Neural progenitor cell (in vitro differentiated cells): ENCODE results near the gene CCND3. TPM values are rescaled to one million over a fixed set of nuclear protein-coding genes. Genes with fewer than 3 reads are reported as not detected.
A peak's percentile ranks its signal among the peaks of the same experiment; 100 is the strongest.

Experiments
- DNase-seq: peaks from one replicate; pipeline ENCODE4 v3.0.0-alpha.2; 2016; ENCODE audit warnings: low spot score
- H2AFZ ChIP-seq: fragments of 200-600 bp; sonication (generic); replicated peaks from 2 replicates; pipeline ENCODE4 v1.6.1; 2016; ENCODE audit warnings: antibody characterized with exemption
- H3F3A ChIP-seq: fragments of 200-600 bp; sonication (generic); 2 replicates; pipeline ENCODE4 v1.6.1; 2016; ENCODE audit warnings: antibody characterized with exemption, low read depth
- H3K27ac ChIP-seq: fragments of 200-600 bp; sonication (generic); 2 replicates; pipeline ENCODE4 v1.5.1; 2016; ENCODE audit warnings: mild to moderate bottlenecking
- H3K27me3 ChIP-seq: fragments of 200-600 bp; sonication (generic); 2 replicates; pipeline ENCODE4 v1.6.1; 2016; ENCODE audit warnings: mild to moderate bottlenecking, moderate library complexity
- H3K36me3 ChIP-seq: fragments of 200-600 bp; sonication (generic); 2 replicates; pipeline ENCODE4 v1.5.1; 2016
- H3K4me1 ChIP-seq: fragments of 200-600 bp; sonication (generic); 2 replicates; pipeline ENCODE4 v1.6.1; 2016; ENCODE audit warnings: mixed run types
- H3K4me2 ChIP-seq: fragments of 200-600 bp; sonication (generic); 2 replicates; pipeline ENCODE4 v1.6.1; 2016
- H3K4me3 ChIP-seq: fragments of 200-600 bp; sonication (generic); 2 replicates; pipeline ENCODE4 v1.5.1; 2016
- H3K79me2 ChIP-seq: fragments of 200-600 bp; sonication (generic); 2 replicates; pipeline ENCODE4 v1.6.1; 2016; ENCODE audit warnings: low read depth
- H3K9ac ChIP-seq: fragments of 200-600 bp; sonication (generic); 2 replicates; pipeline ENCODE4 v1.6.1; 2016
- H3K9me3 ChIP-seq: fragments of 200-600 bp; sonication (generic); 2 replicates; pipeline ENCODE4 v1.5.1; 2016; ENCODE audit warnings: low read depth
- H4K20me1 ChIP-seq: fragments of 200-600 bp; sonication (generic); 2 replicates; pipeline ENCODE4 v1.6.1; 2016; ENCODE audit warnings: low read depth
- H3K27ac Mint-ChIP-seq: 3 replicates; pipeline ENCODE4 v1.8.0; 2021; ENCODE audit warnings: mixed read lengths
- H3K27me3 Mint-ChIP-seq: 2 replicates; pipeline ENCODE4 v1.8.0; 2022; ENCODE audit warnings: low read depth, mild to moderate bottlenecking, inconsistent platforms, moderate library complexity, mixed read lengths; ENCODE audit not compliant: insufficient read depth
- H3K36me3 Mint-ChIP-seq: 3 replicates; pipeline ENCODE4 v1.8.0; 2021; ENCODE audit warnings: mixed read lengths
- H3K4me1 Mint-ChIP-seq: 3 replicates; pipeline ENCODE4 v1.8.0; 2021; ENCODE audit warnings: mixed read lengths
- H3K4me3 Mint-ChIP-seq: 3 replicates; pipeline ENCODE4 v1.8.0; 2021; ENCODE audit warnings: mild to moderate bottlenecking, moderate library complexity, mixed read lengths
- H3K9me3 Mint-ChIP-seq: 3 replicates; pipeline ENCODE4 v1.8.0; 2020; ENCODE audit warnings: mixed read lengths
- CTCF ChIP-seq: fragments of 200-600 bp; sonication (generic); IDR thresholded peaks from 2 replicates; pipeline ENCODE4 v1.5.1; 2017; ENCODE audit warnings: antibody characterized with exemption, mild to moderate bottlenecking
- EZH2 ChIP-seq: fragments of 200-600 bp; sonication (generic); IDR thresholded peaks from 2 replicates; pipeline ENCODE4 v1.6.1; 2017; ENCODE audit warnings: antibody characterized with exemption, mild to moderate bottlenecking, moderate library complexity
- EZH2phosphoT487 ChIP-seq: fragments of 200-600 bp; sonication (generic); IDR thresholded peaks from 2 replicates; pipeline ENCODE4 v1.6.1; 2017; ENCODE audit warnings: antibody characterized with exemption
- total RNA-seq: library from RNA; depleted of rRNA; stranded (reverse); fragments of >200 nt; gene quantifications from 2 replicates; pipeline ENCODE4 v1.2.3, GENCODE V29; 2015; ENCODE audit warnings: low replicate concordance

The CCND3 gene
- total RNA-seq, 1 donor from 2014 or later, result 7.6 TPM

- peaks cover 27% of the 10 kb centered on the region for H3K4me1 ChIP-seq
- H4K20me1 ChIP-seq, result peaks cover 10% of the 10 kb centered on the region
- no peak overlapping the region for H3K27ac ChIP-seq
- TF ChIP-seq EZH2 (no peak), CTCF (no peak), EZH2phosphoT487 (no peak)
- no peak overlapping the region for H3K9ac ChIP-seq
- Mint-ChIP-seq H3K27ac (peak overlapping the region; percentile 54), H3K27me3 (peaks cover 5% of the 10 kb centered on the region), H3K4me1 (peaks cover 45% of the 10 kb centered on the region), H3K9me3 (no peaks in the 10 kb centered on the region), H3K36me3 (no peaks in the 10 kb centered on the region), H3K4me3 (no peak overlapping the region)
- H3F3A ChIP-seq, result peaks cover 20% of the 10 kb centered on the region
- no peaks in the 10 kb centered on the region for H3K9me3 ChIP-seq
- no peaks in the 10 kb centered on the region for H3K79me2 ChIP-seq
- H3K27me3 ChIP-seq, result no peaks in the 10 kb centered on the region
- no peak overlapping the region for H2AFZ ChIP-seq
- no peaks in the 10 kb centered on the region for H3K36me3 ChIP-seq
- H3K4me3 ChIP-seq, result no peak overlapping the region
- no peak for DNase-seq
- H3K4me2 ChIP-seq, result no peak overlapping the region
Measured at GRCh38 chr6:41964201-41964887, 22.7 kb upstream of the CCND3 start.

GRCh38 chr6:41963371-41963770 lies 21.8 kb upstream of the CCND3 start:
- no peak overlapping the region for H3K4me3 ChIP-seq
- Mint-ChIP-seq H3K4me1 (peaks cover 45% of the 10 kb centered on the region), H3K36me3 (no peaks in the 10 kb centered on the region), H3K27me3 (peaks cover 5% of the 10 kb centered on the region), H3K9me3 (no peaks in the 10 kb centered on the region), H3K4me3 (no peak overlapping the region), H3K27ac (no peak overlapping the region)
- TF ChIP-seq EZH2phosphoT487 (no peak), EZH2 (no peak), CTCF (no peak)
- H3K27ac ChIP-seq, result no peak overlapping the region
- no peaks in the 10 kb centered on the region for H3K9me3 ChIP-seq
- no peak overlapping the region for H2AFZ ChIP-seq
- H3K79me2 ChIP-seq, result no peaks in the 10 kb centered on the region
- peaks cover 20% of the 10 kb centered on the region for H3F3A ChIP-seq
- H3K4me2 ChIP-seq, result no peak overlapping the region
- H4K20me1 ChIP-seq, result peaks cover 10% of the 10 kb centered on the region
- H3K27me3 ChIP-seq, result no peaks in the 10 kb centered on the region
- no peaks in the 10 kb centered on the region for H3K36me3 ChIP-seq
- peaks cover 27% of the 10 kb centered on the region for H3K4me1 ChIP-seq
- DNase-seq, result no peak
- no peak overlapping the region for H3K9ac ChIP-seq

- Mint-ChIP-seq H3K4me1 (peaks cover 15% of the 10 kb centered on the region), H3K4me3 (no peak overlapping the region), H3K36me3 (no peaks in the 10 kb centered on the region), H3K9me3 (no peaks in the 10 kb centered on the region), H3K27ac (no peak overlapping the region), H3K27me3 (peaks cover 2% of the 10 kb centered on the region)
- Histone ChIP-seq H3K4me2 (no peak overlapping the region), H3K9me3 (no peaks in the 10 kb centered on the region), H3K4me1 (no peaks in the 10 kb centered on the region), H4K20me1 (peaks cover 2% of the 10 kb centered on the region), H3K27me3 (no peaks in the 10 kb centered on the region), H3K36me3 (no peaks in the 10 kb centered on the region), H2AFZ (no peak overlapping the region), H3F3A (peaks cover 4% of the 10 kb centered on the region), H3K79me2 (no peaks in the 10 kb centered on the region), H3K27ac (no peak overlapping the region), H3K4me3 (no peak overlapping the region), H3K9ac (no peak overlapping the region)
- TF ChIP-seq CTCF, result no peak
- no peak for TF ChIP-seq EZH2phosphoT487
- no peak for TF ChIP-seq EZH2
- DNase-seq, result no peak
Measured at GRCh38 chr6:41960028-41960427, 18.4 kb upstream of the CCND3 start.
